Kidney glomerular epithelial cell (primary cell): ENCODE data around the gene SAPCD1.
"Not testable (repeated sequence)": the region's sequence is repeated elsewhere in the genome, so short reads cannot be mapped to it uniquely, and the experiment has no call there.

Source experiments
- DNase-seq: peaks from one replicate; lab custom pipeline; 2025; lab: John Stamatoyannopoulos, UW

SAPCD1 gene

DNA sequence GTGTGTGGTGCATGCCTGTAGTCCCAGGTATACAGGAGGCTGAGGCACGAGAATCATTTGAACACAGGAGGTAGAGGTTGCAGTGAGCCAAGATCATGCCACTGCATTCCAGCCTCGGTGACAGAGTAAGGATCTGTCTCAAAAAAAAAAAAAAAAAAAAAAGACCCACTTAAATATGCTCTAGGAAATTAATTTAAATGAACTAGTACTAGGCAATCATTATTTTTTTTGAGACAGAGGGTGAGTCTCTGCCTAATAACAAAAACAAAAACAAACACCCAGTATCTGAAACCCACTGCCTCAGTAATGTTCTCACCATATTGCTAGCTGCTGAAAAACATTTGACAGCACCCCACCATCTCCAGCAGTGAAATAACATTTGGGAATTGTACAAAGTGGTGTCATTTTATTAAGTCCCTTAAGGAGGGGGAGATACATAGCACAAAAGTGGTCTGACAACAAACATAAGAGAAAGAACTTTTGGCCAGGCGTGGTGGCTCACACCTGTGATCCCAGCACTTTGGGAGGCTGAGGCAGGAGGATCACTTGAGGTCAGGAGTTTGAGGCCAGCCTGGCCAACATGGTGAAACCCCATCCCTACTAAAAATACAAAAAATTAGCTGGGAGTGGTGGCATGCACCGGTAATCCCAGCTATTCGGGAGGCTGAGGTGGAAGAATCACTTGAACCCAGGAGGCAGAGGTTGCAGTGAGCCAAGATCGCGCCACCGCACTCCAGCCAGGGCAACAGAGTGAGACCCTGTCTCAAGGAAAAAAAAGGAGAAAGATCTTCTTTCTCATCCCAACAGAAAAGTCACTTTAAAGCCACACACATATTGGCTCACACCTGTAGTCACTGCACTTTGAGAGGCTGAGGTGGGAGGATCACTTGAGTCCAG is 38.8 kb downstream of the SAPCD1 start:
- not testable (repeated sequence) for DNase-seq

GRCh38 chr6:31805939-31806469 is 43.5 kb downstream of the SAPCD1 start:
- no peak for DNase-seq

DNA sequence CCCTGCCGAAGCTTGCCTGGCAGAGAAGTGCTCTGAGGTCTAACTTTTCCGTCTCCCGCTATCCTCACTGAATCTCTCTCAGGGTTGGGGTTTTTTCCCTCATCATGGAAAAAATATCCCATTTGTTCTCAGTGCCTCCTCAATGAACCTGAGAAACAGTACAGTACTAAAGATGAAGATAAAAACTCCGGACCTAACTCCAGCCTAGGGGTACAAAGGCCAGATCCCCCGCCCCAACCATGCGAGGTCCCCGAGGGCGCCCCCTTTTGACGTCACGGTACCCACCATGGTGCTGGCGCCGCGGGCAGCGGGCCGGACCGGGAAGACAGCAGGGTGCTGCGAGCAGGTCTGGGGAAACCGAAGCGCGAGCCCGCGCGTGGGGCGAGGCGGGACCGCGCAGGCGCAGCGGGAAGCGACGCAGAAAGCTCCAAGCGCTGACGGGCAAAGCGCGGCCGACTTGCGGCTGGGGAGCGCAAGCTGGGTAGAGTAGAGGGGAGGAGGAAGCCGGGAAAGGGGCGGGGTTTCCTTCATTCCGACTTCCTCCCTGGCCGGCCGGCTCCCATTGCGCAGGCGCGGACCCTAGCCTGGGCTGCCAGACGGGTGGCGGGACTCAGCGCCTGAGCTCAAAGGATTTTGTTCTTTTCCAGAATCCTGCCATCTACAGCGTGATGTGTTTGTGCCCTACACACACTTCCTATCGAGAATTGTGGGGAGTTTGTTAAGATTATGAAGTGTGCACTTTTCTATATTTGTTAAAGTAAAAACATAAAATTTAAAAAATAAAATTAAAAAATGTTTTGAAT is 44.2 kb downstream of the SAPCD1 start, which contains the start of gene LSM2:
Gene LSM2, minus strand, starts transcription at position 497 of the 803 bp plus-strand sequence. Its CDS starts 209 bp downstream, at position 288.
- DNase-seq, result peak; percentile 93

DNA sequence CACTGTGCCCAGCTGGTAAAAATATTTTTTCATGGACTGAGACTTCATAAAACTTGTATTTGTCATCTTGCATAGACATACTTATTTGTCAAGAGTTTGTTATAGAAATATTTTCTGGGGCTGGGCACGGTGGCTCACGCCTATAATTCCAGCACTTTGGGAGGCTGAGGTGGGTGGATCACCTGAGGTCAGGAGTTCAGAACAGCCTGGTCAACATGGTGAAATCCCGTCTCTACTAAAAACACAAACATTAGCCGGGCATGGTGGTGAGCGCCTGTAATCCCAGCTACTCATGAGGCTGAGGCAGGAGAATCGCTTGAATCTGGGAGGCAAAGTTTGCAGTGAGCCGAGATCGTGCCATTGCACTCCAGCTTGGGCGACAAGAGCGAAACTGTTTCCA is 46.1 kb downstream of the SAPCD1 start:
- not testable (repeated sequence) for DNase-seq

DNA sequence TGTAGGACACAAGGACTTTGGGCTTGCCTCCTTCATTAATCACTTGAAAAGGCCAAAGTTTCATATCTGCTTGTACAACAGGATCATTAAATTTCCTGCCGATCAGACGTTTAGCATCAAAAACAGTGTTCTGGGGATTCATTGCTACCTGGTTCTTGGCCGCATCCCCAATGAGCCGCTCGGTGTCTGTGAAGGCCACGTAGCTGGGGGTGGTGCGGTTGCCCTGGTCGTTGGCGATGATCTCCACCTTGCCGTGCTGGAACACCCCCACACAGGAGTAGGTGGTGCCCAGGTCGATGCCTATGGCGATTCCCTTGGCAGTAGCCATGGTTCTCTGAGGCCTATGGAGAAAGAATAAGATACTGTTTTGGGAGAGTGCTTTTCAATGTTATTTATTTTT is 49.2 kb downstream of the SAPCD1 start:
- DNase-seq, result no peak

DNA sequence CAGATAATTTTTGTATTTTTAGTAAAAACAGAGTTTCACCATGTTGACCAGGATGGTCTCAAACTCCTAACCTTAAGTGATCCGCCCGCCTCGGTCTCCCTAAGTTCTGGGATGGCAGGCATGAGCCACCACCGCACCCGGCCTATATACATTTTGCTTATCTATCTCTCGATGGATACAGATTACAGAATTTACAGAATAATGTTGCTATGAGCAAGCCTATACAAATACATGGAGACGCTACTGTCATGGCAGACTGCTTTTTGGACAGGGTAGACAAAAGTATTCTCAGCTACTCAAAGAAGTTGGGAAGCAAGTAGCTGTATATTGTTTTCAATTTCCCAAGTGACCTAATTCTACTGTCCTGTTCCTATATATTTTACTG is 51.0 kb downstream of the SAPCD1 start:
- no peak for DNase-seq
